Measurements from ENCODE around the gene KRTAP10-3. TPM values are rescaled to one million over a fixed set of nuclear protein-coding genes. Genes with fewer than 3 reads are reported as not detected.

The KRTAP10-3 gene
- total RNA-seq, 1 experiment from 2014 or later = not detected

GRCh38 chr21:44579833-44580144 is 21.2 kb upstream of the KRTAP10-3 start:
- CTCF ChIA-PET = interaction anchor here (0.7 kb wide), 2 partner anchors 30 to 90 kb away, joined by 3 to 4 read pairs; no protein-coding TSS in a partner anchor
- peak; percentile 32; the same call in 1 of the 2 replicates for ATAC-seq
- H3K4me3 ChIP-seq (ENCODE audit: low read depth in 2 of 2, low read length in 2 of 2) = no peak overlapping the region

GRCh38 chr21:44579056-44579832 is 20.6 kb upstream of the KRTAP10-3 start:
- DNase-seq (ENCODE audit: low read depth, low spot score) (no peak), ATAC-seq (no peak)
- Histone ChIP-seq H3K4me3 (ENCODE audit: low read depth in 2 of 2, low read length in 2 of 2) (no peak overlapping the region), H3K27ac (ENCODE audit: low read length) (no peak overlapping the region), H3K27me3 (ENCODE audit: control insufficient read depth, insufficient read depth, low read length) (no peaks in the 10 kb centered on the region; the same call in 1 of the 2 replicates), H3K36me3 (ENCODE audit: control insufficient read depth, insufficient read depth, low read length) (no peaks in the 10 kb centered on the region), H3K9me3 (ENCODE audit: control insufficient read depth, insufficient read depth, low read depth, low read length) (0 out of 2 replicates have a peak, but pooled peaks cover 7% of the 10 kb centered on the region), H3K4me1 (ENCODE audit: control insufficient read depth, insufficient read depth, low read length) (peaks cover 4% of the 10 kb centered on the region; the same call in 1 of the 2 replicates)
- POLR2A ChIA-PET = interaction anchor here (0.6 kb wide), 1 partner anchor 9 kb away, joined by 3 read pairs; no protein-coding TSS in a partner anchor
- no TSS peak for BruUV-seq (replicated peaks)
- CTCF ChIA-PET = interaction anchor here (0.6 kb wide), 1 partner anchor 561 kb away, joined by 4 read pairs; no protein-coding TSS in a partner anchor
- intact Hi-C loops (cut with micrococcal nuclease; ENCODE audit: unreplicated experiment) (no loop called here), in situ Hi-C loops (cut with HindIII; ENCODE audit: low pct_unique_long_range_greater_than_20kb, low sequenced_read_pairs) (no loop called here)
- TF ChIP-seq SIN3A (IDR thresholded peaks at IDR 0.05; ENCODE audit: borderline replicate concordance, insufficient read depth, low read depth, low read length) (no peak), POLR2AphosphoS5 (IDR thresholded peaks at IDR 0.05; ENCODE audit: low read depth, low read length) (no peak), CTCF (IDR thresholded peaks at IDR 0.05) (no peak), TCF7L2 (IDR thresholded peaks at IDR 0.05; ENCODE audit: low read depth, low read length) (no peak)
- TF ChIP-seq, protein P1, sequence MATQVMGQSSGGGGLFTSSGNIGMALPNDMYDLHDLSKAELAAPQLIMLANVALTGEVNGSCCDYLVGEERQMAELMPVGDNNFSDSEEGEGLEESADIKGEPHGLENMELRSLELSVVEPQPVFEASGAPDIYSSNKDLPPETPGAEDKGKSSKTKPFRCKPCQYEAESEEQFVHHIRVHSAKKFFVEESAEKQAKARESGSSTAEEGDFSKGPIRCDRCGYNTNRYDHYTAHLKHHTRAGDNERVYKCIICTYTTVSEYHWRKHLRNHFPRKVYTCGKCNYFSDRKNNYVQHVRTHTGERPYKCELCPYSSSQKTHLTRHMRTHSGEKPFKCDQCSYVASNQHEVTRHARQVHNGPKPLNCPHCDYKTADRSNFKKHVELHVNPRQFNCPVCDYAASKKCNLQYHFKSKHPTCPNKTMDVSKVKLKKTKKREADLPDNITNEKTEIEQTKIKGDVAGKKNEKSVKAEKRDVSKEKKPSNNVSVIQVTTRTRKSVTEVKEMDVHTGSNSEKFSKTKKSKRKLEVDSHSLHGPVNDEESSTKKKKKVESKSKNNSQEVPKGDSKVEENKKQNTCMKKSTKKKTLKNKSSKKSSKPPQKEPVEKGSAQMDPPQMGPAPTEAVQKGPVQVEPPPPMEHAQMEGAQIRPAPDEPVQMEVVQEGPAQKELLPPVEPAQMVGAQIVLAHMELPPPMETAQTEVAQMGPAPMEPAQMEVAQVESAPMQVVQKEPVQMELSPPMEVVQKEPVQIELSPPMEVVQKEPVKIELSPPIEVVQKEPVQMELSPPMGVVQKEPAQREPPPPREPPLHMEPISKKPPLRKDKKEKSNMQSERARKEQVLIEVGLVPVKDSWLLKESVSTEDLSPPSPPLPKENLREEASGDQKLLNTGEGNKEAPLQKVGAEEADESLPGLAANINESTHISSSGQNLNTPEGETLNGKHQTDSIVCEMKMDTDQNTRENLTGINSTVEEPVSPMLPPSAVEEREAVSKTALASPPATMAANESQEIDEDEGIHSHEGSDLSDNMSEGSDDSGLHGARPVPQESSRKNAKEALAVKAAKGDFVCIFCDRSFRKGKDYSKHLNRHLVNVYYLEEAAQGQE (IDR thresholded peaks at IDR 0.05; ENCODE audit: insufficient read depth in 1 of 2, low read depth in 2 of 2, low read length in 1 of 2) = no peak

More at GRCh38 chr21:44579833-44580144, 21.2 kb upstream of the KRTAP10-3 start:
- in situ Hi-C loops (cut with HindIII; ENCODE audit: low pct_unique_long_range_greater_than_20kb, low sequenced_read_pairs) (no loop called here), intact Hi-C loops (cut with micrococcal nuclease; ENCODE audit: unreplicated experiment) (no loop called here)
- no peak for TF ChIP-seq CTCF (IDR thresholded peaks at IDR 0.05)
- TF ChIP-seq TCF7L2 (IDR thresholded peaks at IDR 0.05; ENCODE audit: low read depth, low read length) = no peak
- no peak for TF ChIP-seq SIN3A (IDR thresholded peaks at IDR 0.05; ENCODE audit: borderline replicate concordance, insufficient read depth, low read depth, low read length)
- TF ChIP-seq POLR2AphosphoS5 (IDR thresholded peaks at IDR 0.05; ENCODE audit: low read depth, low read length) = no peak
- TF ChIP-seq, protein P1 (IDR thresholded peaks at IDR 0.05; ENCODE audit: insufficient read depth in 1 of 2, low read depth in 2 of 2, low read length in 1 of 2) = no peak
- POLR2A ChIA-PET = no interaction called here
- Histone ChIP-seq H3K4me1 (ENCODE audit: control insufficient read depth, insufficient read depth, low read length) (peaks cover 4% of the 10 kb centered on the region; the same call in 1 of the 2 replicates), H3K27me3 (ENCODE audit: control insufficient read depth, insufficient read depth, low read length) (peaks cover 4% of the 10 kb centered on the region), H3K27ac (ENCODE audit: low read length) (no peak overlapping the region), H3K36me3 (ENCODE audit: control insufficient read depth, insufficient read depth, low read length) (no peaks in the 10 kb centered on the region), H3K9me3 (ENCODE audit: control insufficient read depth, insufficient read depth, low read depth, low read length) (0 out of 2 replicates have a peak, but pooled peaks cover 7% of the 10 kb centered on the region)
- no peak for DNase-seq (ENCODE audit: low read depth, low spot score)
- BruUV-seq (replicated peaks) = no TSS peak
